HG02870 (cell line): Measurements from ENCODE around the gene MRPS24.

Source experiments
- ATAC-seq: cut with Tn5 transposase; IDR thresholded peaks from one replicate; pipeline ENCODE4 v1.9.1; 2021; ENCODE audit warnings: mild to moderate bottlenecking, moderate library complexity; ENCODE audit not compliant: unreplicated experiment

Gene MRPS24

GRCh38 chr7:43877968-43878864 is 8.9 kb upstream of the MRPS24 start:
- ATAC-seq = no peak

GRCh38 chr7:43876976-43877745 is 7.8 kb upstream of the MRPS24 start:
- ATAC-seq = no peak

- ATAC-seq = no peak
These were observed 6.9 kb upstream of the MRPS24 start for GRCh38 chr7:43876241-43876640.

DNA sequence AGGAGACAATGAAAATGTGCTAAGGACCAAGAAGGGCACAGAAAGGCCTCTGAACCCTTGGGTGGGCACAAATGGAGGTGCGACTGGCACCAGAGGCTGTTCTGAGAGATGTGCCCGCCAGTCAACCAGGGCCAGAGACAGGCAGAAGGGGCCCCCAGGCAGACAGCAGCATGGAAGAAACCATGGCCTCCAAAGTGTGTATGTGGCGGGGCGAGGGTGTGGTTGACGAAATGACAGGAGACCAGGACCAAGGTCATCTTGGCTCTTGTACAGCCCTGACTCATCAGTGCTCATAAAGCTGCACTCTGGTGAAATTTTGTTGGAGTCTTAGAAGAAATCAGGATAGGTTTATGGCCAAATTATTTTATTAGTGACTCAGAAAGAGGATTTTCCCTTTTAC is 4.0 kb upstream of the MRPS24 start:
- ATAC-seq = no peak

DNA sequence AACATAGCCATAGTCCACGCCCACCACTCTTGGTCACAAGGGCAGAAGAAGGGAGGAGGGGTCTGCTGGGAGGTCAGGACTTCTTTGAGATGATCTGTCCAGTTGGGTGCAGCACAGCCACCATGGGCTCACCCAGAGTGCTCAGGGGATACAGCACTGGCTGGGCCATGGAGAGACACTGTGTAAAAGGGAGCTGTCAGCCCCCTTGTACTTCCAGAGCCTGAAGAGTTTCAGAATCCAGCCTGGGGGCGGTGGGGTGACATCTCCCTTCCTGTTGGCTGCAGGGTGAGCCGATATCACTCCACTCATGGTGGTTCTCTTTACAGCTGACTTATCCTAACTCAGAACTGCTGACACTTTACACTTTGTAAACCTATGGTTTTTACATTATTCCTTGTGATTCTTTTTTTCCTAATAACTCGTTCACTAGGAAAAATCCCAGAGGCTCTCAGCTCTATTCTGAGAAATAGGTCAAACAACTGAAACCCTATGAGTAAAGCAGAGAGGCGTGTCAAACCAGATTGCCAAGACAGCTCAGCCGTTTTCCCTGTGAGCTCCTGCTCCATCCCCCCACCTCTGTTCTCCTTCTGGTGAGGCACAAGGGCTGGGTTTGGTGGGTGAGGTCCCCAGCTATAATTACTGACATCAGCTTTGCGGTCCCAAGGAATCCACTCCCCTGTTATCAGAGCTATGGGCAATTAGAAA is 3.2 kb upstream of the MRPS24 start:
- no peak for ATAC-seq

DNA sequence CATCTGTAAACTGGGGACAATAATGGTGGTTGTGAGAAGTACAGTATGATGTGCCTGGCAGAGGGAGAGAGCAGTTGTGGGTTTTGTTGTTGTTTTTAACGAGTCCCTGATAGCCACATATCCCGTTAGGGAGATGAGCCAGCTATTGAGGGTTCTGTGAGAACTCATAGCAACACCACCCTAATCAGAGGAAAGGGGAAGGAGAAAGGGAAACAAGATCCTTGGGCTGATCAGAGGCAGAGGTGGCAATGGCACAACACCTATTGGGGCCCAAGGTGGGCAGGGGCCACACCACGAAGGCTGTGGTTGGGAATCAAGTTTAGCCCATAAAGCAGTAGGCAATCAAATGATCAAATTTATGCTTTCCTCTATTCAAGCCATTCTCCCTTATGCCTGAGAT is 1.7 kb upstream of the MRPS24 start:
- ATAC-seq = no peak

- ATAC-seq = no peak
These were observed 999 bp upstream of the MRPS24 start for GRCh38 chr7:43870316-43870715.

DNA sequence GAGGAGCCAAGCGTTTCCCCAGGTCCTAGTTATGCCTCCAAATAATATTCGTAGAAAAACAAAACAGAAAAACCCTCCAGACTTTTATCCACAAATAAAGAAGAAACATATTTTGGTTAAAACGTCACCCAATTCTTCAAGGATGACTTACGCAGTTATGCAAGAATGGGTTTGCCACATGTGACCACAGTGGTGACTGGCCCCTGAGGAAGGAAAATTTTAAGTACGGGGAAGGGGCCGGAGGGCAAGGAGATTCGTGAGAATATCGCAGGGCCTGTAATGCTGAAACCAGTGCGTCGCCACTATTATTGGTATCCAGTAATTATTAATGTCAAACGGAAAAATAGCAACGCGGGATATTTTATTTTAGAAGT is 537 bp upstream of the MRPS24 start:
- ATAC-seq = peak; percentile 5

- no peak for ATAC-seq
These were observed 674 bp downstream of the MRPS24 start for GRCh38 chr7:43868681-43869005.

- ATAC-seq = no peak
These were observed 1.1 kb downstream of the MRPS24 start for GRCh38 chr7:43868181-43868580.

- no peak for ATAC-seq
These were observed 4.0 kb downstream of the MRPS24 start for GRCh38 chr7:43865277-43865676.

- no peak for ATAC-seq
These were observed 5.2 kb downstream of the MRPS24 start for GRCh38 chr7:43864126-43864525.

- ATAC-seq = no peak
These were observed 12.3 kb downstream of the MRPS24 start for GRCh38 chr7:43856996-43857395.

GRCh38 chr7:43856316-43856715 is 13.0 kb downstream of the MRPS24 start:
- ATAC-seq = no peak

DNA sequence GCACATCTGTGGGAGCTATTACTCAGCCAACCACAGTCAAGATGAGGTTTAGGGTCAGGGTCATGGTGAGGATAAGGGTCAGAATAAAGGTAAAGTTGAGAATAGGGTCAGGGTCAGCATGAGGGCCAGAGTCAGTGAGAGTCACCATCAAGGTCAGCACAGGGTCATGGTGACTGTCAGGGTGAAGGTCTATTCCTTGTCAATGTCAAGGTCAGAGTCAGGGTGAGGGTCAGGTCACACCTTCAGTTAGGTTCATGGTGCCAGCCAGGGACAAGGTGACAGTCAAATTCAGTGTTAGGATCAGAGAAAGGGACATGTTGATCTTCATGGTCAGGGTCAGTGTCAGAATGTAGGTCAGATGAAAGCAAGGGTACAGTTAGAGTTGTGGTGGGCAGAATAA is 14.1 kb downstream of the MRPS24 start:
- no peak for ATAC-seq

- ATAC-seq = no peak
These were observed 17.5 kb downstream of the MRPS24 start for GRCh38 chr7:43851805-43852204.

- ATAC-seq = no peak
These were observed 18.8 kb downstream of the MRPS24 start for GRCh38 chr7:43850348-43851116.

GRCh38 chr7:43849047-43849446 is 20.3 kb downstream of the MRPS24 start:
- ATAC-seq = no peak

GRCh38 chr7:43847496-43847895 is 21.8 kb downstream of the MRPS24 start:
- no peak for ATAC-seq

- no peak for ATAC-seq
These were observed 24.7 kb downstream of the MRPS24 start for GRCh38 chr7:43844662-43845061.

DNA sequence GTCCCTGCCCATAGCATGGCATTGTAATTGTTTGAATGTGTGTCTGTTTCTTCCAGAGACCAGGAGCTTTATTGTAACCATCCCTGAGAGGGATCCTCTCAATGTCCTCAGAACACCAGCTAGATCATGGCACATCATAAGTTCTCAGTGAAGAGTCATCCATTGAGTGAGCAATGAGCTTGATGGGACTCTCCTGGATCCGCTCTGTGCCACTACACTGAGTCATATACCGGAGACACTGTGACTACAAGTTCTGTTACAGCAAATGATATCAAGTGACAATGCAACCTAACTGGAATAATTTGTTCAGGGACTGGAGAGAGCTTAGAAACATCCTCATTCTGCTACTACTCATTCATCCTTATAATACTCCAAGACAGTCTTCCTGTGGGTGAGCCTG is 25.1 kb downstream of the MRPS24 start:
- no peak for ATAC-seq
